Measurements from ENCODE around the gene MTCH1.

Gene MTCH1

GRCh38 chr6:36985808-36986703 is at the start of gene MTCH1:
Gene MTCH1 (minus strand): TSS chr6:36986196. CDS start chr6:36986173, 23 bp downstream.
- peak; percentile 86 for DNase-seq

GRCh38 chr6:37033819-37034795 is 48.1 kb upstream of the MTCH1 start:
- no peak for DNase-seq

GRCh38 chr6:37033255-37033654 is 47.3 kb upstream of the MTCH1 start:
- peak; percentile 47 for DNase-seq

- no peak for DNase-seq
Observed at GRCh38 chr6:37032239-37032638, 46.2 kb upstream of the MTCH1 start.

- no peak for DNase-seq
Observed at GRCh38 chr6:37030599-37030998, 44.6 kb upstream of the MTCH1 start.

GRCh38 chr6:37029249-37029971 is 43.4 kb upstream of the MTCH1 start:
- DNase-seq: peak; percentile 87

GRCh38 chr6:37027811-37028469 is 41.9 kb upstream of the MTCH1 start:
- no peak for DNase-seq

- no peak for DNase-seq
Observed at GRCh38 chr6:37027036-37027720, 41.2 kb upstream of the MTCH1 start.

- no peak for DNase-seq
Observed at GRCh38 chr6:37025621-37026466, 39.8 kb upstream of the MTCH1 start.

GRCh38 chr6:37024656-37025337 is 38.8 kb upstream of the MTCH1 start:
- DNase-seq: no peak

GRCh38 chr6:37022135-37022863 is 36.3 kb upstream of the MTCH1 start:
- DNase-seq: no peak

GRCh38 chr6:37021356-37022129 is 35.5 kb upstream of the MTCH1 start:
- DNase-seq: peak; percentile 72

- DNase-seq: no peak
Observed at GRCh38 chr6:37020812-37021211, 34.8 kb upstream of the MTCH1 start.

GRCh38 chr6:37020381-37020780 is 34.4 kb upstream of the MTCH1 start:
- no peak for DNase-seq

- DNase-seq: no peak
Observed at GRCh38 chr6:37019065-37019450, 33.1 kb upstream of the MTCH1 start.

GRCh38 chr6:37018198-37019064 is 32.4 kb upstream of the MTCH1 start:
- peak; percentile 88 for DNase-seq

GRCh38 chr6:37017606-37018197 is 31.7 kb upstream of the MTCH1 start:
- no peak for DNase-seq
